WTC11 (cell line): ENCODE measurements around the gene RPP14. TPM values are rescaled to one million over a fixed set of nuclear protein-coding genes. Genes with fewer than 3 reads are reported as not detected.

ENCODE experiments used
- ATAC-seq: fragments of 200-7000 bp; cut with Tn5 transposase; 2 replicates; pipeline ENCODE4 v1.10.0; 2021; ENCODE audit warnings: mild to moderate bottlenecking, moderate library complexity
- CTCF ChIA-PET: fragments of 300-600 bp; sonication (Branson Sonifier 250); formaldehyde crosslinking; loops from one replicate; lab custom pipeline; 2021; ENCODE audit warnings: antibody characterized with exemption; lab: Charles Lee
- POLR2A ChIA-PET: fragments of 350-600 bp; sonication (Branson Sonifier 250); formaldehyde crosslinking; loops from one replicate; lab custom pipeline; 2021; ENCODE audit warnings: antibody characterized with exemption; lab: Charles Lee
- DNase-seq: peaks from one replicate; pipeline ENCODE4 v3.0.0; 2021; ENCODE audit warnings: low spot score
- H3K27ac Mint-ChIP-seq: 2 replicates; pipeline ENCODE4 v1.8.0; 2021; ENCODE audit warnings: mixed read lengths
- H3K27me3 Mint-ChIP-seq: 2 replicates; pipeline ENCODE4 v1.8.0; 2021; ENCODE audit warnings: low read depth, mild to moderate bottlenecking, moderate library complexity, mixed read lengths
- H3K36me3 Mint-ChIP-seq: 2 replicates; pipeline ENCODE4 v1.8.0; 2021; ENCODE audit warnings: mixed read lengths
- H3K4me1 Mint-ChIP-seq: 2 replicates; pipeline ENCODE4 v1.8.0; 2022; ENCODE audit warnings: mixed read lengths
- H3K4me3 Mint-ChIP-seq: 2 replicates; pipeline ENCODE4 v1.8.0; 2021; ENCODE audit warnings: mild to moderate bottlenecking, moderate library complexity, mixed read lengths
- H3K9me3 Mint-ChIP-seq: 2 replicates; pipeline ENCODE4 v1.8.0; 2021; ENCODE audit warnings: mixed read lengths
- ATF1 ChIP-seq: sonication (generic); formaldehyde crosslinking; IDR thresholded peaks from 2 replicates; pipeline ENCODE4 v1.8.1; 2023; ENCODE audit warnings: mild to moderate bottlenecking, moderate library complexity, missing genetic modification reagents
- CREB1 ChIP-seq: sonication (generic); formaldehyde crosslinking; IDR thresholded peaks from 2 replicates; pipeline ENCODE4 v1.8.0; 2023; ENCODE audit warnings: mild to moderate bottlenecking, missing genetic modification reagents
- ETV6 ChIP-seq: sonication (generic); formaldehyde crosslinking; IDR thresholded peaks from 2 replicates; pipeline ENCODE4 v1.8.1; 2022; ENCODE audit warnings: mild to moderate bottlenecking, missing genetic modification reagents
- FOXJ3 ChIP-seq: sonication (generic); formaldehyde crosslinking; IDR thresholded peaks from 2 replicates; pipeline ENCODE4 v1.9.0; 2021; ENCODE audit warnings: missing genetic modification reagents, mild to moderate bottlenecking, borderline replicate concordance
- FOXP1 ChIP-seq: sonication (generic); formaldehyde crosslinking; IDR thresholded peaks from 2 replicates; pipeline ENCODE4 v1.8.0; 2022; ENCODE audit warnings: missing genetic modification reagents, mild to moderate bottlenecking, moderate library complexity, borderline replicate concordance
- IRF2 ChIP-seq: sonication (generic); formaldehyde crosslinking; IDR thresholded peaks from 2 replicates; pipeline ENCODE4 v1.8.0; 2022; ENCODE audit warnings: low read depth, missing genetic modification reagents, borderline replicate concordance
- MXD4 ChIP-seq: fragments of 250-450 bp; sonication (Bioruptor Pico); IDR thresholded peaks from 2 replicates; pipeline ENCODE4 v1.8.0; 2021; ENCODE audit warnings: mild to moderate bottlenecking, moderate library complexity, borderline replicate concordance
- NFATC4 ChIP-seq: fragments of 250-450 bp; sonication (Bioruptor Pico); IDR thresholded peaks from 2 replicates; pipeline ENCODE4 v1.9.0; 2021; ENCODE audit warnings: mild to moderate bottlenecking
- NR1H2 ChIP-seq: sonication (generic); formaldehyde crosslinking; IDR thresholded peaks from 2 replicates; pipeline ENCODE4 v1.9.0; 2021; ENCODE audit warnings: mild to moderate bottlenecking, moderate library complexity, missing genetic modification reagents
- NR2C2 ChIP-seq: sonication (generic); formaldehyde crosslinking; IDR thresholded peaks from 2 replicates; pipeline ENCODE4 v1.8.0; 2022; ENCODE audit warnings: mild to moderate bottlenecking, missing genetic modification reagents
- PRRX2 ChIP-seq: fragments of 250-450 bp; sonication (Bioruptor Pico); IDR thresholded peaks from 2 replicates; pipeline ENCODE4 v1.8.0; 2021; ENCODE audit warnings: mild to moderate bottlenecking
- USF2 ChIP-seq: sonication (generic); formaldehyde crosslinking; IDR thresholded peaks from 2 replicates; pipeline ENCODE4 v1.8.1; 2023; ENCODE audit warnings: mild to moderate bottlenecking, missing genetic modification reagents, moderate library complexity
- ZBTB21 ChIP-seq: sonication (generic); formaldehyde crosslinking; IDR thresholded peaks from 2 replicates; pipeline ENCODE4 v1.8.1; 2023; ENCODE audit warnings: mild to moderate bottlenecking, missing genetic modification reagents, borderline replicate concordance
- ZNF263 ChIP-seq: sonication (generic); formaldehyde crosslinking; IDR thresholded peaks from 2 replicates; pipeline ENCODE4 v1.8.1; 2022; ENCODE audit warnings: low read depth, mild to moderate bottlenecking, moderate library complexity, missing genetic modification reagents
- ZNF396 ChIP-seq: fragments of 250-450 bp; sonication (Bioruptor Pico); IDR thresholded peaks from 2 replicates; pipeline ENCODE4 v1.8.0; 2021; ENCODE audit warnings: mild to moderate bottlenecking, moderate library complexity, borderline replicate concordance
- ZNF416 ChIP-seq: fragments of 250-450 bp; sonication (Bioruptor Pico); IDR thresholded peaks from 2 replicates; pipeline ENCODE4 v1.9.0; 2021; ENCODE audit warnings: mild to moderate bottlenecking, inconsistent platforms
- ZNF423 ChIP-seq: fragments of 250-450 bp; sonication (Bioruptor Pico); IDR thresholded peaks from 2 replicates; pipeline ENCODE4 v2.1.2; 2022; ENCODE audit warnings: mild to moderate bottlenecking, moderate library complexity
- ZNF532 ChIP-seq: fragments of 250-450 bp; sonication (Bioruptor Pico); IDR thresholded peaks from 2 replicates; pipeline ENCODE4 v1.9.0; 2021; ENCODE audit warnings: mild to moderate bottlenecking, borderline replicate concordance
- total RNA-seq: library from RNA; stranded (reverse); gene quantifications from 3 replicates; pipeline ENCODE4 v1.2.3, GENCODE V29; 2021
- TF ChIP-seq, protein P1 (sequence below): sonication (generic); formaldehyde crosslinking; IDR thresholded peaks from 2 replicates; pipeline ENCODE4 v1.8.1; 2022; ENCODE audit warnings: low read depth, missing genetic modification reagents, borderline replicate concordance
- TF ChIP-seq, protein P2 (sequence below): sonication (generic); formaldehyde crosslinking; IDR thresholded peaks from 2 replicates; pipeline ENCODE4 v1.8.0; 2022; ENCODE audit warnings: missing genetic modification reagents
- TF ChIP-seq, protein P3 (sequence below): fragments of 250-450 bp; sonication (Bioruptor Pico); conservative IDR thresholded peaks from 2 replicates; pipeline ENCODE4 v1.9.0; 2021; ENCODE audit warnings: mild to moderate bottlenecking
- TF ChIP-seq, protein P4 (sequence below): sonication (generic); formaldehyde crosslinking; IDR thresholded peaks from 2 replicates; pipeline ENCODE4 v1.8.0; 2023; ENCODE audit warnings: mild to moderate bottlenecking, missing genetic modification reagents

RPP14 gene
- total RNA-seq, 1 experiment from 2014 or later, result 17.9 TPM

DNA sequence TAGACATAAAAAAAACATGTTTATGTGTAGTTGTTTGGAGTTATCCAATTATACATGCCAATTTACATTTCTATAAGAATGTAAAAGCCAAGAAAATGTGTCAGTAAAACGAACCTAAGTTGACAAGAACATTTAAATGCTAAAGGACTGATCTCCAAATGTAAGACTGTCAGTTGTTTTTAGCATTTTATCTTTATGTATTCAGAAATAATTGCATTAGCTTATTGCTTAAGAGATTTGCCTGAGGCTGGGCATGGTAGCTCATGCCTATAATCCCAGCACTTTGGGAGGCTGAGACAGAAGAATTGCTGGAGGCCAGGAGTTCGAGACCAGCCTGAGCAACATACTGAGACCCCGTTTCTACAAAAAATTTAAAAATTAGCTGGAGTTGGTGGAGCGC is 53.6 kb downstream of the RPP14 start:
- DNase-seq, result no peak
- H3K27ac Mint-ChIP-seq, result no peak overlapping the region
- H3K4me1 Mint-ChIP-seq, result no peaks in the 10 kb centered on the region
- no peaks in the 10 kb centered on the region for H3K36me3 Mint-ChIP-seq
- no peaks in the 10 kb centered on the region for H3K9me3 Mint-ChIP-seq
- H3K4me3 Mint-ChIP-seq, result no peak overlapping the region
- no peak for TF ChIP-seq ZBTB21 (CRISPR knock-in tag)
- no peak for TF ChIP-seq USF2 (CRISPR knock-in tag)
- no peak for TF ChIP-seq NR2C2 (CRISPR knock-in tag)
- TF ChIP-seq ZNF396, result no peak
- no peak for TF ChIP-seq NFATC4 (CRISPR knock-in tag)
- TF ChIP-seq IRF2, result no peak
- no peak for TF ChIP-seq ETV6 (CRISPR knock-in tag)
- TF ChIP-seq CREB1, result no peak
- TF ChIP-seq ZNF532 (CRISPR knock-in tag), result no peak
- TF ChIP-seq ATF1 (CRISPR knock-in tag), result no peak
- no peak for TF ChIP-seq PRRX2 (CRISPR knock-in tag)
- no peak for TF ChIP-seq ZNF416 (CRISPR knock-in tag)
- TF ChIP-seq NR1H2 (CRISPR knock-in tag), result no peak
- TF ChIP-seq ZNF263 (CRISPR knock-in tag), result no peak
- TF ChIP-seq, protein P1, sequence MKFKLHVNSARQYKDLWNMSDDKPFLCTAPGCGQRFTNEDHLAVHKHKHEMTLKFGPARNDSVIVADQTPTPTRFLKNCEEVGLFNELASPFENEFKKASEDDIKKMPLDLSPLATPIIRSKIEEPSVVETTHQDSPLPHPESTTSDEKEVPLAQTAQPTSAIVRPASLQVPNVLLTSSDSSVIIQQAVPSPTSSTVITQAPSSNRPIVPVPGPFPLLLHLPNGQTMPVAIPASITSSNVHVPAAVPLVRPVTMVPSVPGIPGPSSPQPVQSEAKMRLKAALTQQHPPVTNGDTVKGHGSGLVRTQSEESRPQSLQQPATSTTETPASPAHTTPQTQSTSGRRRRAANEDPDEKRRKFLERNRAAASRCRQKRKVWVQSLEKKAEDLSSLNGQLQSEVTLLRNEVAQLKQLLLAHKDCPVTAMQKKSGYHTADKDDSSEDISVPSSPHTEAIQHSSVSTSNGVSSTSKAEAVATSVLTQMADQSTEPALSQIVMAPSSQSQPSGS (CRISPR knock-in tag), result no peak
- TF ChIP-seq, protein P2, sequence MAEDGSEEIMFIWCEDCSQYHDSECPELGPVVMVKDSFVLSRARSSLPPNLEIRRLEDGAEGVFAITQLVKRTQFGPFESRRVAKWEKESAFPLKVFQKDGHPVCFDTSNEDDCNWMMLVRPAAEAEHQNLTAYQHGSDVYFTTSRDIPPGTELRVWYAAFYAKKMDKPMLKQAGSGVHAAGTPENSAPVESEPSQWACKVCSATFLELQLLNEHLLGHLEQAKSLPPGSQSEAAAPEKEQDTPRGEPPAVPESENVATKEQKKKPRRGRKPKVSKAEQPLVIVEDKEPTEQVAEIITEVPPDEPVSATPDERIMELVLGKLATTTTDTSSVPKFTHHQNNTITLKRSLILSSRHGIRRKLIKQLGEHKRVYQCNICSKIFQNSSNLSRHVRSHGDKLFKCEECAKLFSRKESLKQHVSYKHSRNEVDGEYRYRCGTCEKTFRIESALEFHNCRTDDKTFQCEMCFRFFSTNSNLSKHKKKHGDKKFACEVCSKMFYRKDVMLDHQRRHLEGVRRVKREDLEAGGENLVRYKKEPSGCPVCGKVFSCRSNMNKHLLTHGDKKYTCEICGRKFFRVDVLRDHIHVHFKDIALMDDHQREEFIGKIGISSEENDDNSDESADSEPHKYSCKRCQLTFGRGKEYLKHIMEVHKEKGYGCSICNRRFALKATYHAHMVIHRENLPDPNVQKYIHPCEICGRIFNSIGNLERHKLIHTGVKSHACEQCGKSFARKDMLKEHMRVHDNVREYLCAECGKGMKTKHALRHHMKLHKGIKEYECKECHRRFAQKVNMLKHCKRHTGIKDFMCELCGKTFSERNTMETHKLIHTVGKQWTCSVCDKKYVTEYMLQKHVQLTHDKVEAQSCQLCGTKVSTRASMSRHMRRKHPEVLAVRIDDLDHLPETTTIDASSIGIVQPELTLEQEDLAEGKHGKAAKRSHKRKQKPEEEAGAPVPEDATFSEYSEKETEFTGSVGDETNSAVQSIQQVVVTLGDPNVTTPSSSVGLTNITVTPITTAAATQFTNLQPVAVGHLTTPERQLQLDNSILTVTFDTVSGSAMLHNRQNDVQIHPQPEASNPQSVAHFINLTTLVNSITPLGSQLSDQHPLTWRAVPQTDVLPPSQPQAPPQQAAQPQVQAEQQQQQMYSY (CRISPR knock-in tag), result no peak
- TF ChIP-seq, all 79 proteins: peak for 0
- POLR2A ChIA-PET, result no interaction called here
- CTCF ChIA-PET, result interaction anchor here (1.2 kb wide), 1 partner anchor 56 kb away, joined by 3 read pairs; no protein-coding TSS in a partner anchor
- no peak for ATAC-seq
- no peaks in the 10 kb centered on the region for H3K27me3 Mint-ChIP-seq

- ATAC-seq (no peak), DNase-seq (no peak)
- 0 out of 2 replicates have a peak, but pooled peaks cover 2% of the 10 kb centered on the region for H3K36me3 Mint-ChIP-seq
- no peak overlapping the region for H3K4me3 Mint-ChIP-seq
- ChIA-PET CTCF (interaction anchor here (0.6 to 1.2 kb wide), 2 partner anchors 55 to 118 kb away, joined by 3 to 8 read pairs; partner anchors contain the start of genes HTD2 and RPP14), POLR2A (no interaction called here)
- H3K9me3 Mint-ChIP-seq, result peaks cover 7% of the 10 kb centered on the region
- no peak overlapping the region for H3K27ac Mint-ChIP-seq
- H3K27me3 Mint-ChIP-seq, result no peaks in the 10 kb centered on the region
- H3K4me1 Mint-ChIP-seq, result peaks cover 16% of the 10 kb centered on the region
- TF ChIP-seq FOXP1 (CRISPR knock-in tag), result no peak
- TF ChIP-seq, protein P3, sequence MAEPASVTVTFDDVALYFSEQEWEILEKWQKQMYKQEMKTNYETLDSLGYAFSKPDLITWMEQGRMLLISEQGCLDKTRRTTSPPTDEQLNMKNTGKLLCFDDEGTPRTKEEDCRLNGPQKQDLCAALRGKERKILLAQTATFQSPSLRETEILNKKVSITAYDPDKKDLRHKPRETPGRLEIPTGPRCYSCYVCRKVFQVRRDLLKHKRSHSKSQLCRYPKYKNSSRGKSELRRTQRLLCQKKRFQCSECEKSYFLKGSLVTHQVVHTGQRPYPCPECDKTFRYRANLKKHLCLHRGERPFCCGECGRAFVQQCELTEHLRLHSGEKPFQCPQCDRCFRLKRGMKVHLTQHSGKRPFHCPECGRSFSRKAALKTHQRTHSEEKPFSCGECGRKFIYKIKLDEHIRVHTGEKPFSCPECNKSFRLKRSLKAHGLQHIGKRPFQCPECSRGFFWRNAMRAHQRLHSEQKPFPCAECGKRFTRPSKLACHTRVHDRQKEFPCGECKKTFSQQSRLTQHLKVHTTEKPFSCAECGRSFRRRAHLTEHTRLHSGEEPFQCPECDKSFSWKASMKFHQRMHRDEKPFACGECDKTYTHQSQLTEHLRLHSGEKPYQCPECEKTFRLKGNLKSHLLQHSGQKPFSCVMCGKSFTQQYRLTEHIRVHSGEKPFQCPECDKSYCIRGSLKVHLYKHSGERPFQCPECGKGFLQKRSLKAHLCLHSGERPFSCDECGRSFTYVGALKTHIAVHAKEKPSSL (CRISPR knock-in tag), result no peak
- TF ChIP-seq FOXJ3 (CRISPR knock-in tag), result no peak
- TF ChIP-seq, protein P4, sequence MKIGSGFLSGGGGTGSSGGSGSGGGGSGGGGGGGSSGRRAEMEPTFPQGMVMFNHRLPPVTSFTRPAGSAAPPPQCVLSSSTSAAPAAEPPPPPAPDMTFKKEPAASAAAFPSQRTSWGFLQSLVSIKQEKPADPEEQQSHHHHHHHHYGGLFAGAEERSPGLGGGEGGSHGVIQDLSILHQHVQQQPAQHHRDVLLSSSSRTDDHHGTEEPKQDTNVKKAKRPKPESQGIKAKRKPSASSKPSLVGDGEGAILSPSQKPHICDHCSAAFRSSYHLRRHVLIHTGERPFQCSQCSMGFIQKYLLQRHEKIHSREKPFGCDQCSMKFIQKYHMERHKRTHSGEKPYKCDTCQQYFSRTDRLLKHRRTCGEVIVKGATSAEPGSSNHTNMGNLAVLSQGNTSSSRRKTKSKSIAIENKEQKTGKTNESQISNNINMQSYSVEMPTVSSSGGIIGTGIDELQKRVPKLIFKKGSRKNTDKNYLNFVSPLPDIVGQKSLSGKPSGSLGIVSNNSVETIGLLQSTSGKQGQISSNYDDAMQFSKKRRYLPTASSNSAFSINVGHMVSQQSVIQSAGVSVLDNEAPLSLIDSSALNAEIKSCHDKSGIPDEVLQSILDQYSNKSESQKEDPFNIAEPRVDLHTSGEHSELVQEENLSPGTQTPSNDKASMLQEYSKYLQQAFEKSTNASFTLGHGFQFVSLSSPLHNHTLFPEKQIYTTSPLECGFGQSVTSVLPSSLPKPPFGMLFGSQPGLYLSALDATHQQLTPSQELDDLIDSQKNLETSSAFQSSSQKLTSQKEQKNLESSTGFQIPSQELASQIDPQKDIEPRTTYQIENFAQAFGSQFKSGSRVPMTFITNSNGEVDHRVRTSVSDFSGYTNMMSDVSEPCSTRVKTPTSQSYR (CRISPR knock-in tag), result no peak
- TF ChIP-seq MXD4 (CRISPR knock-in tag), result no peak
- TF ChIP-seq ZNF423, result no peak
Observed at GRCh38 chr3:58361866-58362265, 55.8 kb downstream of the RPP14 start.
